DOHH2 (cell line): ENCODE results near the gene PCDHB15.
"Not testable (repeated sequence)": the region's sequence is repeated elsewhere in the genome, so short reads cannot be mapped to it uniquely, and the experiment has no call there.

ENCODE experiments used
- H3F3A ChIP-seq: fragments of 200-600 bp; sonication (generic), shearing (Covaris generic); 2 replicates; pipeline ENCODE4 v1.6.0; 2016; ENCODE audit warnings: antibody characterized with exemption, mild to moderate bottlenecking; ENCODE audit not compliant: control insufficient read depth, insufficient read depth
- H3K27ac ChIP-seq: fragments of 200-600 bp; sonication (generic); 2 replicates; pipeline ENCODE4 v1.5.1; 2014; ENCODE audit warnings: low read depth, mild to moderate bottlenecking, low read length, moderate library complexity
- H3K27me3 ChIP-seq: fragments of 200-600 bp; sonication (generic); 2 replicates; pipeline ENCODE4 v1.6.1; 2014; ENCODE audit warnings: mild to moderate bottlenecking, low read length, mixed read lengths; ENCODE audit not compliant: control insufficient read depth
- H3K36me3 ChIP-seq: fragments of 200-600 bp; sonication (generic); 2 replicates; pipeline ENCODE4 v1.6.1; 2014; ENCODE audit warnings: mild to moderate bottlenecking, low read length, moderate library complexity, mixed read lengths; ENCODE audit not compliant: control insufficient read depth
- H3K4me1 ChIP-seq: fragments of 200-600 bp; sonication (generic); 2 replicates; pipeline ENCODE4 v1.6.1; 2014; ENCODE audit warnings: mild to moderate bottlenecking, low read length, mixed read lengths; ENCODE audit not compliant: control insufficient read depth
- H3K4me2 ChIP-seq: fragments of 200-600 bp; sonication (generic); 2 replicates; pipeline ENCODE4 v1.6.0; 2014; ENCODE audit warnings: mild to moderate bottlenecking, low read length, moderate library complexity
- H3K4me3 ChIP-seq: fragments of 200-600 bp; sonication (generic); 2 replicates; pipeline ENCODE4 v1.5.1; 2014; ENCODE audit warnings: mild to moderate bottlenecking, low read length, mixed read lengths
- H3K79me2 ChIP-seq: fragments of 200-600 bp; sonication (generic); 2 replicates; pipeline ENCODE4 v1.6.1; 2014; ENCODE audit warnings: mild to moderate bottlenecking, low read length, mixed read lengths; ENCODE audit not compliant: control insufficient read depth
- H3K9me2 ChIP-seq: fragments of 200-600 bp; sonication (generic); replicated peaks from 2 replicates; pipeline ENCODE4 v1.6.1; 2014; ENCODE audit warnings: mild to moderate bottlenecking, low read length, mixed read lengths; ENCODE audit not compliant: control insufficient read depth
- H3K9me3 ChIP-seq: fragments of 200-600 bp; sonication (generic); 2 replicates; pipeline ENCODE4 v1.6.1; 2014; ENCODE audit warnings: antibody characterized with exemption, low read length, mixed read lengths; ENCODE audit not compliant: control insufficient read depth, insufficient read depth
- H4K20me1 ChIP-seq: fragments of 200-600 bp; sonication (generic); 2 replicates; pipeline ENCODE4 v1.6.0; 2014; ENCODE audit warnings: low read depth, mild to moderate bottlenecking, antibody characterized with exemption, low read length, moderate library complexity; ENCODE audit not compliant: control insufficient read depth, insufficient read depth
- CTCF ChIP-seq: fragments of 200-600 bp; sonication (generic); IDR thresholded peaks from one replicate; pipeline ENCODE4 v1.5.1; 2014; ENCODE audit warnings: antibody characterized with exemption, mild to moderate bottlenecking, low read depth, low read length; ENCODE audit not compliant: poor library complexity, severe bottlenecking
- EZH2phosphoT487 ChIP-seq: fragments of 200-600 bp; sonication (generic); IDR thresholded peaks from 2 replicates; pipeline ENCODE4 v1.6.1; 2017; ENCODE audit warnings: borderline replicate concordance, mild to moderate bottlenecking, antibody characterized with exemption, low read length, moderate library complexity, mixed read lengths

Gene PCDHB15

DNA sequence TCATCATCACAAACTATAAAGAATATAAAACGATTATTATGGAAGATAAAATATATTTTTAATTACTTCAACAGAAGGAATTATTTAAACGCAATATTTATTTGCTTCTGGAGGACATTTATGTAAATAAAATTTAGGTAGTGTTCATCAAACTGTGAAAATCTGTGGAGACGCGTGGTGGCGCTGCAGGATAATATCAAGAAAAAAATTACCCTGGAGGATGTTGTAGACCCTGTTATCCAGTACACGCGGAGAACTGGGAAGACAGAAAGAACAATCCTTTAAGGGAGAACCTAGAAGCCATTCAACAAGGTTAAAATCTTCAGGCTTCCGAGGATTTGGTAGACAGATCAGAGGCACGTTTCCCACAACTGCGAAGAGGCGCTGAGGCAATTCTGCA, 36.7 kb upstream of the PCDHB15 start, which contains the start of gene PCDHB12:
Gene PCDHB12 (plus strand): TSS at position 242 of the 400 bp plus-strand sequence. CDS start 189 bp downstream, outside the sequence.
- Histone ChIP-seq H3F3A (no peaks in the 10 kb centered on the region), H3K4me3 (no peak within 1 kb of the TSS), H3K4me2 (peak within 1 kb of the TSS; percentile 22; the same call in 1 of the 2 replicates), H3K9me2 (no peaks in the 10 kb centered on the region), H3K4me1 (no peaks in the 10 kb centered on the region), H3K27me3 (peaks cover 23% of the 10 kb centered on the region), H3K36me3 (no peaks in the 10 kb centered on the region), H4K20me1 (no peaks in the 10 kb centered on the region), H3K27ac (no peak within 1 kb of the TSS), H3K9me3 (no peaks in the 10 kb centered on the region), H3K79me2 (no peaks in the 10 kb centered on the region)
- TF ChIP-seq EZH2phosphoT487: no peak
- TF ChIP-seq CTCF: peak; percentile 44

- not testable (repeated sequence) for H3K27ac ChIP-seq, H3K9me3 ChIP-seq, H3F3A ChIP-seq, H3K9me2 ChIP-seq, H3K36me3 ChIP-seq, H3K4me3 ChIP-seq, H4K20me1 ChIP-seq, H3K4me2 ChIP-seq, H3K79me2 ChIP-seq, H3K4me1 ChIP-seq
- H3K27me3 ChIP-seq: peaks cover 23% of the 10 kb centered on the region
Observed at GRCh38 chr5:141210281-141210680, 34.9 kb upstream of the PCDHB15 start.

- H3K9me3 ChIP-seq, H3K4me3 ChIP-seq, H3K27ac ChIP-seq, H4K20me1 ChIP-seq, H3K4me2 ChIP-seq, H3K79me2 ChIP-seq, H3K4me1 ChIP-seq, H3K36me3 ChIP-seq, H3F3A ChIP-seq, H3K9me2 ChIP-seq: not testable (repeated sequence)
- H3K27me3 ChIP-seq: peaks cover 20% of the 10 kb centered on the region
Observed at GRCh38 chr5:141210849-141211248, 34.3 kb upstream of the PCDHB15 start.

DNA sequence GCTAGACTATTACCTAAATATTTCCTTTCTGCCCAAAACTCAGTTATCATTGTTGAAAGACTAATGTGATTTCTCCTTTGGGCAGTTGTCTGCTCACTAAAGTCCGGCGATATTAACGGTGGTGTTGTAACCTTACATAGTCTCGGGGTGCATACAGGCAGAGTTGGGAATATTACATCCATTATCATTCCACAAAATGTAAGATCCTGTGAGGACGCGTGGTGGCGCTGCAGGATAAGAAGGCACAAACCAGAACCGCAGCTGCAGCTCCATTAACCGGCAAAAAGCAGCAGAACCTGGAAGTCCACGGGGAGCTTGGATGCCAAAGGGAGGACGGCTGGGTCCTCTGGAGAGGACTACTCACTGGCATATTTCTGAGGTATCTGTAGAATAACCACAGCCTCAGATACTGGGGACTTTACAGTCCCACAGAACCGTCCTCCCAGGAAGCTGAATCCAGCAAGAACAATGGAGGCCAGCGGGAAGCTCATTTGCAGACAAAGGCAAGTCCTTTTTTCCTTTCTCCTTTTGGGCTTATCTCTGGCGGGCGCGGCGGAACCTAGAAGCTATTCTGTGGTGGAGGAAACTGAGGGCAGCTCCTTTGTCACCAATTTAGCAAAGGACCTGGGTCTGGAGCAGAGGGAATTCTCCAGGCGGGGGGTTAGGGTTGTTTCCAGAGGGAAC, 31.4 kb upstream of the PCDHB15 start, which contains the start of gene PCDHB13:
Gene PCDHB13 (plus strand): TSS at position 264 of the 684 bp plus-strand sequence. CDS start 205 bp downstream, at position 469.
- H4K20me1 ChIP-seq, H3F3A ChIP-seq, H3K4me3 ChIP-seq, H3K9me2 ChIP-seq, H3K27me3 ChIP-seq, H3K4me1 ChIP-seq, H3K36me3 ChIP-seq, H3K9me3 ChIP-seq, H3K79me2 ChIP-seq, H3K27ac ChIP-seq, H3K4me2 ChIP-seq: not testable (repeated sequence)
- peak; percentile 62 for TF ChIP-seq CTCF

DNA sequence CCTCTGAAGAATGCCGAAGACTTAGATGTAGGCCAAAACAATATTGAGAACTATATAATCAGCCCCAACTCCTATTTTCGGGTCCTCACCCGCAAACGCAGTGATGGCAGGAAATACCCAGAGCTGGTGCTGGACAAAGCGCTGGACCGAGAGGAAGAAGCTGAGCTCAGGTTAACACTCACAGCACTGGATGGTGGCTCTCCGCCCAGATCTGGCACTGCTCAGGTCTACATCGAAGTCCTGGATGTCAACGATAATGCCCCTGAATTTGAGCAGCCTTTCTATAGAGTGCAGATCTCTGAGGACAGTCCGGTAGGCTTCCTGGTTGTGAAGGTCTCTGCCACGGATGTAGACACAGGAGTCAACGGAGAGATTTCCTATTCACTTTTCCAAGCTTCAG, 30.6 kb upstream of the PCDHB15 start:
- H3K4me2 ChIP-seq, H3K9me3 ChIP-seq, H3K27me3 ChIP-seq, H3K36me3 ChIP-seq, H3K4me1 ChIP-seq, H3K9me2 ChIP-seq, H3K79me2 ChIP-seq, H3K4me3 ChIP-seq, H3K27ac ChIP-seq, H3F3A ChIP-seq, H4K20me1 ChIP-seq: not testable (repeated sequence)

DNA sequence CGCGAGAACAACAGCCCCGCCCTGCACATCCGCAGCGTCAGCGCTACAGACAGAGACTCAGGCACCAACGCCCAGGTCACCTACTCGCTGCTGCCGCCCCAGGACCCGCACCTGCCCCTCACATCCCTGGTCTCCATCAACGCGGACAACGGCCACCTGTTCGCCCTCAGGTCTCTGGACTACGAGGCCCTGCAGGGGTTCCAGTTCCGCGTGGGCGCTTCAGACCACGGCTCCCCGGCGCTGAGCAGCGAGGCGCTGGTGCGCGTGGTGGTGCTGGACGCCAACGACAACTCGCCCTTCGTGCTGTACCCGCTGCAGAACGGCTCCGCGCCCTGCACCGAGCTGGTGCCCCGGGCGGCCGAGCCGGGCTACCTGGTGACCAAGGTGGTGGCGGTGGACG, 29.7 kb upstream of the PCDHB15 start:
- not testable (repeated sequence) for H3F3A ChIP-seq, H3K27me3 ChIP-seq, H3K79me2 ChIP-seq, H3K4me1 ChIP-seq, H3K4me2 ChIP-seq, H3K9me3 ChIP-seq, H3K36me3 ChIP-seq, H3K4me3 ChIP-seq, H3K9me2 ChIP-seq, H3K27ac ChIP-seq, H4K20me1 ChIP-seq

DNA sequence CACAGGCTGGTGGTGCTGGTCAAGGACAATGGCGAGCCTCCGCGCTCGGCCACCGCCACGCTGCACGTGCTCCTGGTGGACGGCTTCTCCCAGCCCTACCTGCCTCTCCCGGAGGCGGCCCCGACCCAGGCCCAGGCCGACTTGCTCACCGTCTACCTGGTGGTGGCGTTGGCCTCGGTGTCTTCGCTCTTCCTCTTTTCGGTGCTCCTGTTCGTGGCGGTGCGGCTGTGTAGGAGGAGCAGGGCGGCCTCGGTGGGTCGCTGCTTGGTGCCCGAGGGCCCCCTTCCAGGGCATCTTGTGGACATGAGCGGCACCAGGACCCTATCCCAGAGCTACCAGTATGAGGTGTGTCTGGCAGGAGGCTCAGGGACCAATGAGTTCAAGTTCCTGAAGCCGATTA, 29.2 kb upstream of the PCDHB15 start:
- H3K9me3 ChIP-seq: not testable (repeated sequence)

More for the DNA sequence above, 29.2 kb upstream of the PCDHB15 start:
- H3K36me3 ChIP-seq, H3K4me1 ChIP-seq, H4K20me1 ChIP-seq, H3K27me3 ChIP-seq, H3K4me3 ChIP-seq, H3K27ac ChIP-seq, H3K4me2 ChIP-seq, H3K9me2 ChIP-seq, H3F3A ChIP-seq, H3K79me2 ChIP-seq: not testable (repeated sequence)
